Measurements from ENCODE around the gene CCDC121.
"Not testable (repeated sequence)": the region's sequence is repeated elsewhere in the genome, so short reads cannot be mapped to it uniquely, and the experiment has no call there.

GRCh38 chr2:27595412-27595811 is 33.4 kb downstream of the CCDC121 start:
- TF ChIP-seq CTCF (IDR thresholded peaks at IDR 0.05); ZFX (IDR thresholded peaks at IDR 0.05; ENCODE audit: borderline replicate concordance): not testable (repeated sequence)
